CD4-positive, alpha-beta T cell treated with Interleukin-4 for 1 hour (primary cell): ENCODE results near the gene GP1BB.
"Not testable (repeated sequence)": the region's sequence is repeated elsewhere in the genome, so short reads cannot be mapped to it uniquely, and the experiment has no call there.

Source experiments
- DNase-seq, 2 donors: peaks; one replicate each; pipeline ENCODE4 v3.0.0-alpha.2; 2020 to 2022

Gene GP1BB

GRCh38 chr22:19714312-19715187 lies 8.8 kb upstream of the GP1BB start, which contains the start of gene SEPTIN5:
Gene SEPTIN5 (plus strand): TSS chr22:19714503. CDS start chr22:19714589, 86 bp downstream.
- DNase-seq = no peak

DNA sequence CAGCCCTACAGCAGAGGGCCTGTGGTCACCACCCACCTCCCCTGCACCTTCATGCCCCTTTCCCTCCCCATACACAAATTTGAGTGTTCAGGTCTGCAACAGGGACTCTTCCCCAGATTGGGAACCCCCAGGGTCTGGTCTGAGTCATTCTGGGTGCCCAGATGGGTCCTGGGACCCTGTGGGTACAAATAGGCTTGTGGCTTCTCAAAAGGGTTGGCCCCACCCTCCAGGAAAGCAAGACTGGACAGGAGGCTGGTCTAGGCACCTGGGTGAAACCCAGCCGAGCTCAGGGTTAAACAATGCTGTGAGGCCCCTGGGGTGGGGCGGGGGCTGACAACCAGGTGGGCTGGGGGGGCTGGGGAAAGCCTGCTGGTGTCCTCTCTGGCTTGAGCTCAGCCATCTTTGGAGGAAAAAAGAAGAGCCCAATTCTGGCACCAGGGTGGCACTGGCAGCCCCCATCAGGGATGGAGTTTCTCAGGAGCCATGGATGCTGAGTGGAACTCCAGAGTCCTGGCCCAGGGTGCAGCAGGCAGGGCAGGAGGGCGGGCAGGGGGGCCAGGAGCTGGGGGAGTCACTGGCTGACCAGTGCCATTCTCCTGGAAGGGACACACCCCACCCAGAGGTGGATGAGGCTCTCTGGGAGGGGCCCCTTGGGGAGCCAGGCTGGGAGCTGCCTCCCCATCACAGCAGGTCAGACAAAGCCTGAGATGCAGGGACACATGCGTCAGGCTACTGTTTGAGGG lies 8.0 kb upstream of the GP1BB start:
- no peak for DNase-seq

GRCh38 chr22:19716041-19716828 lies 7.1 kb upstream of the GP1BB start:
- no peak for DNase-seq

DNA sequence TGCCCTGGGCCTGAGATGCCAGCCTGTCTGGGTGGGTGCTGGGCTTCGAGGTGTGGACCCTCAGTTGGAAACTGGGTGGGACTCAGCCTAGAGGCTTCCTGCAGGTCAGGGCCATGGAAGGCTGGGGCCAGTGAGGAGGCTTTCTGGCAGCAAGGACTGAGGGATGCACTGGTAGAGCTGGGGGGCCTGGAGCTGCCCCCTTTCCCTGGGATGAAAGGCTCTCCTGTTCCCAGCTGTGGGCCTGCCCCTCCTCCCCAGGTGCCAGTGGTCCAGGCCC lies 6.6 kb upstream of the GP1BB start:
- no peak for DNase-seq

GRCh38 chr22:19717181-19717580 lies 6.2 kb upstream of the GP1BB start:
- DNase-seq = no peak

GRCh38 chr22:19717691-19718455 lies 5.5 kb upstream of the GP1BB start:
- DNase-seq = peak; percentile 78 to 82

GRCh38 chr22:19718456-19719049 lies 4.8 kb upstream of the GP1BB start:
- no peak for DNase-seq

- DNase-seq = no peak
Measured at GRCh38 chr22:19719050-19719482, 4.3 kb upstream of the GP1BB start.

- no peak for DNase-seq
Measured at GRCh38 chr22:19719488-19720021, 3.8 kb upstream of the GP1BB start.

DNA sequence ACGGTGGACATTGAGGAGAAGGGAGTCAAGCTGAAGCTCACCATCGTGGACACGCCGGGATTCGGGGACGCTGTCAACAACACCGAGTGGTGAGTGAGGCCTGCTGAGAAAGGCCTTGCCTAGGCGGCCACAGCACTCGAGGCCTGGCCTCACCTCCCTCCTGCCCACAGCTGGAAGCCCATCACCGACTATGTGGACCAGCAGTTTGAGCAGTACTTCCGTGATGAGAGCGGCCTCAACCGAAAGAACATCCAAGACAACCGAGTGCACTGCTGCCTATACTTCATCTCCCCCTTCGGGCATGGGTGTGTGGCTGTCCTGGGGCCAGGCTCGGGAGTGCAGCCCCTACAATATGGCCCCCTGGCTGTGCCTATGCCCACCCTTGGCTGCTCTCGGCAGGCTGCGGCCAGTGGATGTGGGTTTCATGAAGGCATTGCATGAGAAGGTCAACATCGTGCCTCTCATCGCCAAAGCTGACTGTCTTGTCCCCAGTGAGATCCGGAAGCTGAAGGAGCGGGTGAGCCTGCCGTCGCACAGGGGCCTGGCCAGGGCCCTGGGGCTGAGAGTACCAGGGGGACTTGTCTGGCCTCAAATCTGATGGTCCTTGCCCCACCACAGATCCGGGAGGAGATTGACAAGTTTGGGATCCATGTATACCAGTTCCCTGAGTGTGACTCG lies 3.0 kb upstream of the GP1BB start:
- no peak for DNase-seq

DNA sequence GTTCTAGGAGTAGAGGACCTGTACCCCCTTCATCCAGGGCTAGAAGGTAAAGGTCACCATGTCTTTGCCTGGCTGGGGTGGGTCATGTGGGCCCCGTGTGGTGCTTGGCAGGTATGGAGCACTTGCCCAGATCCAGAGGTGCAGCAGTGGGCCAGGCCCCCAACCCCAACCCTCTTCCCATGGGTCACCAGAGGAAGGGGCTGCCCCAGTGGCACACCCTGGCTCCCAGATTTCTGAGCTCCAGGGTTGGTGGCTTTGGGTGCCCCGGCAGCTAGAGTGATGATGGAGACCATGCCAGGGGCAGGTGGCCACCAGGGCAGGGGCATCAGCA lies 2.4 kb upstream of the GP1BB start:
- no peak for DNase-seq

DNA sequence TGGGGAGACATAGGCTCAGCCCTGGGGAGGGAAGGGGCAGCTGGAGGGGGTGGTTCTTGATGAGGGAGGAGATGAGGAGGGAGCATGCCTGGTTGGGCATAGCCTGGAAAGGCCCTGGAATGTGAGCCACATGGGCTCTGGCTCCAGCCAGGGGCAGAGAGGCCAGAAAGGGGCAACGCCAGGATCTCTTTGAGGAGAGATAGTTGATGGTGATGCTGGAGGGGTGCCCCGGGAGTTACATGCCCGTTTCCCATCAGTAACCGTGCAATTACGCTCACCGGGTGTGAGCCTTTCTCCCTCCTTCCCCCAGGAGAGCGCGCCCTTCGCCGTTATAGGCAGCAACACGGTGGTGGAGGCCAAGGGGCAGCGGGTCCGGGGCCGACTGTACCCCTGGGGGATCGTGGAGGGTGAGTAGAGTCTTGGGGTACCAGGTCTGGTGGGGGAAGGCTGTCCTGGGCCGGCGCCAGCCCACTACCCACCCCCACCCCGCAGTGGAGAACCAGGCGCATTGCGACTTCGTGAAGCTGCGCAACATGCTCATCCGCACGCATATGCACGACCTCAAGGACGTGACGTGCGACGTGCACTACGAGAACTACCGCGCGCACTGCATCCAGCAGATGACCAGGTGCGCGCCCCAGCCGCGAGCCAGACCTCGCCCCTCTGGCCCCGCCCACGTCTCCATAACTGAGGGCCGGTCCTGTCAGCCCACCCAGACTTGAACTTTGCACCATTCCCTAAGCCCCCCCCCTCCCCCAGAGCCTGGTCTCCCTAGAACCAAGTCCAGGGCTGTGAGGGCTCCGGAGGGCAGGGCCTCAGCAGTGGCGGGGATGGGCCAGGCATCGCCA lies 1.8 kb upstream of the GP1BB start:
- DNase-seq = no peak

DNA sequence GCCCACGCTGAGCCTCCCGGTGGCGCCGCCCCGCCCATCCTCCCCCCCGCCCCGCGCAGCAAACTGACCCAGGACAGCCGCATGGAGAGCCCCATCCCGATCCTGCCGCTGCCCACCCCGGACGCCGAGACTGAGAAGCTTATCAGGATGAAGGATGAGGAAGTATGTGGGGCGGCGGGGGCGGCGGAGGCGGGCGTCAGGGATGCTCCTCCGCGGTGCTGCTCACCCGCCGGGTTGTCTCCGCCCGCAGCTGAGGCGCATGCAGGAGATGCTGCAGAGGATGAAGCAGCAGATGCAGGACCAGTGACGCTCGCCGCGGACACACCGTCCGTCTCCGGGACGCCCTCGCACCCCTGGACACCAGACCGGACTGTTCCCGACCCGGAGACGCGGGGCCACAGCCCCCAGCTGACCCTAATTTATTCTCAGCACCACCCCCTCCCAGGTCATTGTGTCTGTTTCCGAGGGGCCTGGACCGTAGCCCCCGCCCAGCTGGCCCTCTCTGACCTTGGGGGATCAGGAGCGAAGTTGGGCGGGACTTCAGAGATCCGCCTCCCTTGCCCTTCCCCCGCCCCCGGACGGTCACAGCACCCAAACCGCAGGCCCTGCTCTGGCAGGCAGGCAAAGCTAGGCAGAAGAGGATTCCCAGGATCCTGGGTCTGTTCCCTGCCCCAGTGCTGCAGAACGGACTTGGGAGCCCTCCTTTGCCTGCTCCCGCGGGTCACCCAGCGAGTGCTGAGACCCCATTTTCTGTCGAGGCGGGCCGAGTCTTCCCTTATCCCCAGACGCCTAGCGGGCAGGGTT lies 959 bp upstream of the GP1BB start:
- DNase-seq = no peak

DNA sequence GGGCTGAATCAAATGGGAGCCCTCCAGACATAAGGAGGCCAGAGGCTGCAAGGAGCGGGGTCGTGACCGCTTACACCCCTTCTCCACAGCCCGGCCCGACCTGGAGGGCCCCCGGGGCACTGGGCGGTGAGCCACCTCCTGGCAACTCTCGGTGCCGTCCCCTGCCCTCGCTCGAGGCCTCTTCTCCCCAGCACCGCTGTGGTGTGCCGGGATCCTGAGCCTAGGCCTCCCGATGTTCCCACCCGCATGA lies 432 bp upstream of the GP1BB start:
- DNase-seq = no peak

- no peak for DNase-seq
Measured at GRCh38 chr22:19723983-19724827, 866 bp downstream of the GP1BB start.

DNA sequence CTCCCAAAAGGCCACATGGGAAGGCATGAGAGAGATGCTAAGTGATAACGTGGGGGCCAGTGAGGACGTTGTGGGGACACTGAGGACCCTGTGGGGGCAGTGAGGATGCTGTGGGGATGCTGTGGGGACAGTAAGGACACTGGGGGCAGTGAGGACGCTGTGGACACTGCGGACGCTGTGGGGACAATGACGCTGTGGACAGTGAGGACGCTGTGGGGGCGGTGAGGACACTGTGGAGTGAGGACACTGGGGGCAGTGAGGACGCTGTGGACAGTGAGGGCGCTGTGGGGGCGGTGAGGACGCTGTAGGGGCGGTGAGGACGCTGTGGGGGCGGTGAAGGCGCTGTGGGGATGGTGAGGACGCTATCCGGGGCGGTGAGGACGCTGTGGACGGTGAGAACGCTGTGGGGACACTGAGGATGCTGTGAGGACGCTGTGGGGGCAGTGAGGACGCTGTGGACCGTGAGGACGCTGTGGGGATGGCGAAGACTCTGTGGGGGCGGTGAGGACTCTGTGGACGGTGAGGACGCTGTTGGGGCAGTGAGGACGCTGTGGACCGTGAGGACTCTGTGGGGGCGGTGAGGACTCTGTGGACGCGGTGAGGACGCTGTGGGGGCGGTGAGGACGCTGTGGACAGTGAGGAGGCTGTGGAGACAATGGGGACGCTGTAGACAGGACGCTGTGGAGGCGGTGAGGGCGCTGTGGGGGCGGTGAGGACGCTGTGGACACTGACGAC lies 1.8 kb downstream of the GP1BB start:
- no peak for DNase-seq

- DNase-seq = not testable (repeated sequence)
Measured at GRCh38 chr22:19726064-19726788, 2.9 kb downstream of the GP1BB start.
